ENCODE results near the gene LCN1. TPM values are rescaled to one million over a fixed set of nuclear protein-coding genes. Genes with fewer than 3 reads are reported as not detected.
"Not testable (repeated sequence)": the region's sequence is repeated elsewhere in the genome, so short reads cannot be mapped to it uniquely, and the experiment has no call there.

LCN1 gene
- total RNA-seq, 2 donors from 2014 or later, result not detected

GRCh38 chr9:135544981-135545635, 23.9 kb downstream of the LCN1 start:
- H3K9me3 ChIP-seq, result no peaks in the 10 kb centered on the region
- no peaks in the 10 kb centered on the region for H3K36me3 ChIP-seq
- ATAC-seq (ENCODE audit: insufficient number of reproducible peaks, low FRiP score, low read depth), result no peak
- no peak for DNase-seq (ENCODE audit: low spot score)
- no peak overlapping the region for H3K4me3 ChIP-seq
- no peak overlapping the region for H3K27ac ChIP-seq
- TF ChIP-seq CTCF (IDR thresholded peaks at IDR 0.05), result no peak
- H3K27me3 ChIP-seq (replicated peaks; ENCODE audit: insufficient read depth), result no peaks in the 10 kb centered on the region
- no peaks in the 10 kb centered on the region for H3K4me1 ChIP-seq (ENCODE audit: control insufficient read depth in 1 of 2, low read depth in 2 of 2)

- H3K27me3 ChIP-seq (replicated peaks; ENCODE audit: insufficient read depth); H3K36me3 ChIP-seq; ATAC-seq (ENCODE audit: insufficient number of reproducible peaks, low FRiP score, low read depth); H3K9me3 ChIP-seq; H3K27ac ChIP-seq; H3K4me1 ChIP-seq (ENCODE audit: control insufficient read depth in 1 of 2, low read depth in 2 of 2); DNase-seq (ENCODE audit: low spot score); H3K4me3 ChIP-seq: not testable (repeated sequence)
Measured at GRCh38 chr9:135545646-135546176, 24.5 kb downstream of the LCN1 start, which contains the start of gene OBP2A. Gene OBP2A (plus strand): TSS chr9:135546126. CDS start chr9:135546181, 55 bp downstream.

- not testable (repeated sequence) for ATAC-seq (ENCODE audit: insufficient number of reproducible peaks, low FRiP score, low read depth); DNase-seq (ENCODE audit: low spot score); H3K36me3 ChIP-seq
Measured at GRCh38 chr9:135546792-135547617, 25.8 kb downstream of the LCN1 start.

GRCh38 chr9:135547756-135548736, 26.8 kb downstream of the LCN1 start:
- Histone ChIP-seq H3K9me3 (no peaks in the 10 kb centered on the region), H3K27ac (no peak overlapping the region), H3K36me3 (no peaks in the 10 kb centered on the region), H3K4me1 (ENCODE audit: control insufficient read depth in 1 of 2, low read depth in 2 of 2) (no peaks in the 10 kb centered on the region), H3K4me3 (no peak overlapping the region), H3K27me3 (replicated peaks; ENCODE audit: insufficient read depth) (no peaks in the 10 kb centered on the region)
- DNase-seq (ENCODE audit: low spot score), result no peak
- ATAC-seq (ENCODE audit: insufficient number of reproducible peaks, low FRiP score, low read depth), result no peak
- TF ChIP-seq CTCF (IDR thresholded peaks at IDR 0.05), result no peak

More at GRCh38 chr9:135546792-135547617, 25.8 kb downstream of the LCN1 start:
- H3K27me3 ChIP-seq (replicated peaks; ENCODE audit: insufficient read depth); H3K4me1 ChIP-seq (ENCODE audit: control insufficient read depth in 1 of 2, low read depth in 2 of 2); H3K9me3 ChIP-seq; H3K4me3 ChIP-seq; H3K27ac ChIP-seq: not testable (repeated sequence)

GRCh38 chr9:135549478-135550343, 28.5 kb downstream of the LCN1 start:
- not testable (repeated sequence) for H3K36me3 ChIP-seq; H3K27me3 ChIP-seq (replicated peaks; ENCODE audit: insufficient read depth); DNase-seq (ENCODE audit: low spot score); H3K4me1 ChIP-seq (ENCODE audit: control insufficient read depth in 1 of 2, low read depth in 2 of 2); H3K27ac ChIP-seq; H3K9me3 ChIP-seq; ATAC-seq (ENCODE audit: insufficient number of reproducible peaks, low FRiP score, low read depth); H3K4me3 ChIP-seq
